Osteoblast (primary cell): ENCODE measurements around the gene SPG7. TPM values are rescaled to one million over a fixed set of nuclear protein-coding genes. Genes with fewer than 3 reads are reported as not detected.

Experiments
- DNase-seq: peaks from one replicate; pipeline ENCODE4 v3.0.0; 2011; ENCODE audit warnings: low spot score, mixed read lengths; ENCODE audit not compliant: insufficient read length; ENCODE audit errors: missing footprints
- H2AFZ ChIP-seq: 2 replicates; pipeline ENCODE4 v1.6.0; 2011; ENCODE audit warnings: mild to moderate bottlenecking, low read length
- H3K27ac ChIP-seq: 2 replicates; pipeline ENCODE4 v1.5.1; 2011; ENCODE audit warnings: mild to moderate bottlenecking, low read depth, low read length, moderate library complexity
- H3K27me3 ChIP-seq: 2 replicates; pipeline ENCODE4 v1.6.0; 2012; ENCODE audit warnings: mild to moderate bottlenecking, control low read depth, inconsistent platforms, low read length, moderate library complexity; ENCODE audit not compliant: insufficient read depth
- H3K36me3 ChIP-seq: 2 replicates; pipeline ENCODE4 v1.5.1; 2011; ENCODE audit warnings: mild to moderate bottlenecking, low read length, control low read depth, moderate library complexity; ENCODE audit not compliant: insufficient read depth
- H3K4me1 ChIP-seq: 2 replicates; pipeline ENCODE4 v1.5.1; 2011; ENCODE audit warnings: mild to moderate bottlenecking, low read length, control low read depth, moderate library complexity; ENCODE audit not compliant: insufficient read depth
- H3K4me2 ChIP-seq: 2 replicates; pipeline ENCODE4 v1.6.0; 2011; ENCODE audit warnings: mild to moderate bottlenecking, low read length; ENCODE audit not compliant: insufficient read depth
- H3K4me3 ChIP-seq: fragments of 200-600 bp; sonication (generic); 3 replicates; pipeline ENCODE4 v1.5.1; 2012; ENCODE audit warnings: mild to moderate bottlenecking, low read length, inconsistent platforms; ENCODE audit not compliant: insufficient read depth
- H3K79me2 ChIP-seq: 2 replicates; pipeline ENCODE4 v1.6.0; 2012; ENCODE audit warnings: mild to moderate bottlenecking, low read length, control low read depth, inconsistent platforms; ENCODE audit not compliant: insufficient read depth
- H3K9me3 ChIP-seq: 2 replicates; pipeline ENCODE4 v1.5.1; 2011; ENCODE audit warnings: low read depth, low read length, control low read depth
- H4K20me1 ChIP-seq: 2 replicates; pipeline ENCODE4 v1.6.0; 2012; ENCODE audit warnings: mild to moderate bottlenecking, low read length, control low read depth; ENCODE audit not compliant: insufficient read depth
- CTCF ChIP-seq: IDR thresholded peaks from 2 replicates; pipeline ENCODE4 v1.5.1; 2011; ENCODE audit warnings: mild to moderate bottlenecking, low read depth, low read length, moderate library complexity; ENCODE audit errors: extremely low read depth
- total RNA-seq: library from RNA; depleted of rRNA; stranded (reverse); fragments of >200 nt; gene quantifications from 2 replicates; pipeline ENCODE4 v1.2.3, GENCODE V29; 2012

Gene SPG7
- total RNA-seq, 1 donor = 85.8 TPM

- no peak overlapping the region for H3K27ac ChIP-seq
- no peak overlapping the region for H2AFZ ChIP-seq
- no peak for TF ChIP-seq CTCF
- H4K20me1 ChIP-seq = no peaks in the 10 kb centered on the region
- H3K27me3 ChIP-seq = no peaks in the 10 kb centered on the region
- no peaks in the 10 kb centered on the region for H3K9me3 ChIP-seq
- H3K4me3 ChIP-seq = no peak overlapping the region
- H3K4me1 ChIP-seq = no peaks in the 10 kb centered on the region
- peaks cover 72% of the 10 kb centered on the region for H3K36me3 ChIP-seq
- no peak overlapping the region for H3K4me2 ChIP-seq
- DNase-seq = no peak
- H3K79me2 ChIP-seq = peaks cover 5% of the 10 kb centered on the region
Observed at GRCh38 chr16:89547291-89547690, 39.1 kb downstream of the SPG7 start.

- H3K27me3 ChIP-seq = no peaks in the 10 kb centered on the region
- no peak overlapping the region for H3K4me3 ChIP-seq
- peaks cover 4% of the 10 kb centered on the region for H3K79me2 ChIP-seq
- no peak overlapping the region for H3K4me2 ChIP-seq
- no peak for TF ChIP-seq CTCF
- H3K27ac ChIP-seq = no peak overlapping the region
- no peak for DNase-seq
- H3K9me3 ChIP-seq = no peaks in the 10 kb centered on the region
- H2AFZ ChIP-seq = no peak overlapping the region
- H4K20me1 ChIP-seq = no peaks in the 10 kb centered on the region
- H3K4me1 ChIP-seq = no peaks in the 10 kb centered on the region
- peaks cover 75% of the 10 kb centered on the region for H3K36me3 ChIP-seq
Observed at GRCh38 chr16:89547860-89548259, 39.7 kb downstream of the SPG7 start.

- Histone ChIP-seq H3K27me3 (no peaks in the 10 kb centered on the region), H3K4me2 (no peak overlapping the region), H4K20me1 (no peaks in the 10 kb centered on the region), H3K79me2 (peaks cover 4% of the 10 kb centered on the region), H3K36me3 (peaks cover 79% of the 10 kb centered on the region), H3K4me3 (no peak overlapping the region), H3K4me1 (no peaks in the 10 kb centered on the region), H3K9me3 (no peaks in the 10 kb centered on the region), H3K27ac (no peak overlapping the region), H2AFZ (no peak overlapping the region)
- no peak for DNase-seq
- TF ChIP-seq CTCF = no peak
Observed at GRCh38 chr16:89548344-89549006, 40.3 kb downstream of the SPG7 start.

- H3K27me3 ChIP-seq = no peaks in the 10 kb centered on the region
- no peak overlapping the region for H3K4me2 ChIP-seq
- H3K4me3 ChIP-seq = no peak overlapping the region
- H3K27ac ChIP-seq = no peak overlapping the region
- DNase-seq = no peak
- H2AFZ ChIP-seq = no peak overlapping the region
- no peaks in the 10 kb centered on the region for H3K4me1 ChIP-seq
- H3K9me3 ChIP-seq = no peaks in the 10 kb centered on the region
- H3K79me2 ChIP-seq = peaks cover under 1% of the 10 kb centered on the region
- H3K36me3 ChIP-seq = peaks cover 80% of the 10 kb centered on the region
- no peaks in the 10 kb centered on the region for H4K20me1 ChIP-seq
- TF ChIP-seq CTCF = no peak
Observed at GRCh38 chr16:89549007-89549700, 41.0 kb downstream of the SPG7 start.
